RPMI7951 (cell line): ENCODE measurements around the gene CRIP1. TPM values are rescaled to one million over a fixed set of nuclear protein-coding genes. Genes with fewer than 3 reads are reported as not detected.

Experiments
- DNase-seq: peaks from one replicate; pipeline ENCODE4 v3.0.0-alpha.2; 2012; ENCODE audit warnings: low read depth
- total RNA-seq: library from RNA; depleted of rRNA; stranded (reverse); fragments of >200 nt; shearing (Covaris generic); gene quantifications from 2 replicates; pipeline ENCODE4 v1.2.3, GENCODE V29; 2014

CRIP1 gene
- total RNA-seq, 1 experiment from 2014 or later: 0.12 TPM

DNA sequence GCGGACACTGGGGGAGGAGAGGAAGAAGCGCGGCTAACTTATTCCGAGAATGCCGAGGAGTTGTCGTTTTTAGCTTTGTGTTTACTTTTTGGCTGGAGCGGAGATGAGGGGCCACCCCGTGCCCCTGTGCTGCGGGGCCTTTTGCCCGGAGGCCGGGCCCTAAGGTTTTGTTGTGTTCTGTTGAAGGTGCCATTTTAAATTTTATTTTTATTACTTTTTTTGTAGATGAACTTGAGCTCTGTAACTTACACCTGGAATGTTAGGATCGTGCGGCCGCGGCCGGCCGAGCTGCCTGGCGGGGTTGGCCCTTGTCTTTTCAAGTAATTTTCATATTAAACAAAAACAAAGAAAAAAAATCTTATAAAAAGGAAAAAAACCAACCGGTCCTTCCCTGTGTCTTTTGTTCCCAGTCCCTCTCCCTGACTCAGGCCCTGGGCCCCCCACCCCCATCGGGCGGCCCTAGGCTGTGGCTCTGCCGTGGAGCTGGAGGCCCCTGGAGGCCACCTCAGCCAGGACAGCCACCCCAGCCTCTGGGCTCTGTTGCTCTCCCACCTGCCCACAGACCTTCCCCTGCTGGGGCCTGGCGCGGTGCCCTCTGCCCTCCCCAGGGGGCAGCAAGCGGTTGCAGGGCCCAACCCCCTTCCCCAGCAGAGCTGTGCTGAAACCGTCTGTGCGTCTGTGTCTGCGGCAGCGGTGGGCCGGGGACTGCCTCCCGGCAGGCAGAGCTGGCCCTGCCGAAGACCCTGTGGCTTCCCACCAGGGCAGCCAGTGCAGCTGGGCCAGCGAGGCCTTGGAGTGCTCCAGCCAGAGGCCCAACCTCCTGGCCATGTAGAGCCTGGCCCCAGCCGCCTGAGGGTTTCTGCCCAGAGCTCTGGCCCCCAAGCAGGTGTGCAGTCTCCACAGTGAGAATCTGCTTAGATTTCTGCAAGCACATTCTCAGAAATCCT lies 16.1 kb upstream of the CRIP1 start:
- no peak for DNase-seq

DNA sequence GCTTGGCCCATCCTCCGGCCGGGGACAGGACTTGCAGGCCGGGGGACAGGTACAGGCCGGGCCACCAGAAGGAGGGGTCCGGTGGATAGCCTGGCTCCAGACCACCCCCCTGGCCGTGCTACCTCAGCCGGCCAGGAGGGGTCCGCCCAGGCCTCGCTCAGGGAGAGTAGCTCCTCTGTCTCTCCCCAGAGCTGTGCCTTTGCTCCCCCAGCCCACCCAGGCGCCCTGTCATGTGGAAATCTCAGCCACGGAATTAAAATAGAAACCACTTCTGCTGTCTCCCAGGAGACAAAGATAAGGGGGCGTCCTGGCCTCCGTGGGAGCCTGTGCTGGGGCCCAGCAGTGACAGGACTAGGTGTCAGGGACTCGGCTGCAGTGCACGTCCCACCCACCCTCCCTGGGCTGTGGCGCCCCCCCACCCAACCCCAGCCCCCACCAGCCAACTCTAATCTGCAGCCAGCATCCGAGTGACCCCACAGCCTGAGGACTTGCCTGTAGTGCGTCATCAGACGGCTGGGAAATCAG lies 15.3 kb upstream of the CRIP1 start:
- no peak for DNase-seq

DNA sequence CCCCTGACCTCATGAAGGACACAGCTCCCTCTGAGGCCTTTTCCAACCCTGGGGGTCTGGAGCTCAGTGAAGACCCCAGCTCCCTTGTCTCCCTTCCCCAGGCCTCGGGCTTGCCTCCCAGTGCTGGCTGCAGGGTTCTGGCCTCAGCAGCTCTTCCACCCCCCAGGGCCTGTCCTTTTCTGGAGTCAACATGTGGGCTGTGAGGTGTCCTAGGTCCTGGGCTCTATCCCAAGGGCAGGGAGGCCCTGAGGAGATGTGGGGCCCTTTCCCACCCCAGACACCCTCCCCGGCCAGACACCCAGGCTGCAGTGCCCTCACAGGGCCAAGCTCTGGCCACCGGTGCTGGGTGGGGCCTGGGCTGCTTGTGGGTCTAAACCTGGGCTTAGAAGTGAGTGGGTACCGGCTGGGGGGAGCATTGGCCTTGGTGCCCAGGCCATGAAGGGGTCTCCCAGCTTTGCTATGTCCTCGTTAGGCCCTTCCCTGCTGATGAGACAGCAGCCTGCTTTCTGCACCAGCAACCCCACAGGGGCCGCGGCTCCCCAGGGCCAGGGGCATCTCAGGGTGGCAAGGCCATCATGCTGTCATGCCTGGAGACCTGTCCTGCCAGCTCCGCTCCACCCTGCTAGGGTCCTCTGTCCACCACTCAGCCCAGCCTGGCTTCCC lies 14.7 kb upstream of the CRIP1 start:
- DNase-seq: no peak

DNA sequence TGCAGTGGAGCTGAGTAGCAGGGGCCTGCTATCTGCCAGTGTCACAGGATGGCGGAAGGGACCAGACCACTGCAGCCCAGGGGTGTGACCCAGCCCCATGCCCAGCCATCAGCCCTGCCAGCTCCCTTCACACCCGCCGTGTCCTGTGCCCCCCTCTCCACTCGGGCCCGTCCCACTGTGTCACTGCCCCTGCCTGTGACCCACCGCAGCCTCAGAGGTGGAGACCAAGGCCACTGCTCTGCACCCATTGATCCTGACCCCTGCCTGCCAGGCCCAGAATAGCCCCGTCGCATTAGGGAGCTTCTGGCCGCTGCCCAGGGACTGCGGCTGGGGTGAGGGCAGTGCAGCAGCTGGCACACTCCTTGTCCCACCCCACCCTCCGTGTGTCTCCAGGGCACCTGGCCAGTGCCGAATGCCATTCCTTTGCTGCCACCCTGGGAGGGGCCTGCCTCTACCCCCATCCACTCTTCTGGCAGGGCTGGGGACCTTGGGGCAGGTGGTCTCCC lies 14.1 kb upstream of the CRIP1 start:
- no peak for DNase-seq

DNA sequence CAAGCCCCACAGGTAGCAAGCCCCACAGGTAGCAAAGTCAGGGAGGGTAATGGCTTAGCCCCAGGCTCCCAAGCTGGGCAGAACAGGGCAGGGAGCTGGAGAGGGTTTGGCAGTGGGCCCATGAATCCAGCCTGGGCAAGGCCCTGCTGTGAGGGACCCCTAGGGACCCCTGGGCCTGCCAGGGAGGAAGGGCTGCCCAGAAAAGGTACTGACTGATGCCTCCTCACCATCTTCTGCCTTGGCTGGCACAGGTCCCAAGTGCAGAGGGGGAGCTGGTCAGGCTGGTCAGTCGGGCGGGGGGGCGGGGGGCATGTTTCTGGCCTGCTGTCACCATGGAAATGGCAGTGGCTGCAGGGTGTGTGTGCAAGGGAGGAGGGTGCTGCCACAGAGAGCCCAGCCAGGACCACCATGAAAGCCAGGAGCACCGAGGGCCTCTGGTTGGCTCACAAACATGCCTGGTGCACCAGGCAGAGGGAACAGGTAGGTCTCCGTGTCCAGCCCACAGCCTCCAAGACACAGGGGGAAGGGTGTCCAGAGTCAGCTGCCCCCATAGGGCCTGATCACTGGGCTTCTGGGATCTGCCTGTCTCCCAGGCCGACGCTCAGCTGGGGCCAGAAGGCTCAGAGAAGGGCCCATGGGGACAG lies 13.5 kb upstream of the CRIP1 start:
- peak; percentile 26 for DNase-seq

DNA sequence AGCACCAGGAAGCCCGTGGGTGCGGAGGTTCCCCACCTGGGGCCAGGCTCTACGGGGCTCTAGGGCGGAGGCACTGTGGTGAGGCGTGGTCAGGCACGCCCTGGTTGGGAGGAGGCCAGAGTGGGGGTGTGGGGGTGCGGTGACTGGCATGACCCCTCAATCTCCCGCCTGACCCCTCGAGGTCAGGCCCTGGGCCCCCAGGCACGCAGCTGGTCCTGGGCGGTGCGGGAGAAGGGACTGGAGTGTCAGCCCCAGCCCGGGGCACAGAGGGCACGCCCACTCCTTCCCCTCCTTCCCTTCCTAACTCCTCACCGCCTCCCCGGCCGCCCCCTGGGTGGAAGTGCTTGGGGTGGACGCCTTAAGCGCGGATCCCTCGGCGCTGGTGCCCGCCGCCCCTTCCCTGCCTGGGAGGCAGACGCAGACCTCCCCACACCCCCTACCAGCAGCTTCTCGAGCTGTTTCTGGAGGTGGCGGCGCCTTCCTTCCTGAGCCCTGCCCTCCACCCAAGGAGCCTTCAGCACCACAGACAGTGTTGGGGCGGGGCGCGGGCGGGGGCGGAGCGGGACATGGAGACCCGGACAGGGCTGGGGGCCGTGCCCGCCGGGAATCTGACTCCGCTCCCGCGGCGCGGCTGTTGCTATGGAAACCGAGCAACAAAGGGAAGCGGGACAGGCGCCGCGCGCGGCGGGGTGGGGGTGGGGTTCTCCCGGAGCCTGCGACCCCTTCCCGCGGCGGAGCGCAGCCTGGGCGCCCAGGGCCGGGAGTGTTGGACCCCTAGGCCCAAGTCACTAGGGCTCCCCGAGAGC lies 12.8 kb upstream of the CRIP1 start:
- peak; percentile 89 for DNase-seq

DNA sequence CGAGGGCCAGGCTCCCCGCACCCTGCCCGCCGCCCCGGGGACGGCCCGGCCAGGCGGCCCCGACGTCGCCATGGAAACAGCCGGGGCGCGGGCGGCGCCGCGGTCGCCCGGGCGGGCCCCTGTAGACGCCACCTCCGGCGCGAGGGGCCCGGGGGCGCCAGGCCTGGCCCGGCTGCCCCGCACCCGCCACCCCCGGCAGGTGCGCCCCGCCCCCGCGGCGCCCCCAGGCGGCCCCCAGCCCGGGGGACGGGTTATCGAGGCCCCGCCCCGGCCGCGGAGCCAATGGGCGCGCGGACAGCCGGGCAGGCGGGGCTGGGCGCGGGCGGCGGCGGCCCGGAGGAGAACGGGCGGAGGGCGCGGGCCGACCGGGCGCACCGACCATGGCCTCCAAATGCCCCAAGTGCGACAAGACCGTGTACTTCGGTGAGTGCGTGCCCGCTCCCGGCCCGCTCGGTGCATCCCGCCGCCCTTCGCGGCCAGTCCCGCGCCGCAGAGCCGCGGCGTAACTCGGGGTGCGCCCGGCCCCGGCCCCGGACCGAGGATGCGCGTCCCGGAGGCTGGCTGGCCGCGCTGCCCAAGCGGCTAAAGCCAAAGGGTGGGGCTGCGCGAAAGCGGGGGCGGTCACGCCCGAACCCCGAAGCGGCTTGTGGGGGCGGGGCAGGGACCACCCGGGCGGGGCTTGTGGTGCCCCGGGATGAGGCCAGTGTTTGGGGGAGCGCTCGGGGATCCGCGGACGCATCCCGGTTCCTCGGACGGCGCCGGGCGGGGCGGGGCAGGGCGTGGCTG lies 12.0 kb upstream of the CRIP1 start, which contains the start of gene CRIP2:
Gene CRIP2, plus strand, starts transcription at position 339 of the 786 bp plus-strand sequence. Its CDS starts 42 bp downstream, at position 381.
- peak; percentile 48 for DNase-seq

DNA sequence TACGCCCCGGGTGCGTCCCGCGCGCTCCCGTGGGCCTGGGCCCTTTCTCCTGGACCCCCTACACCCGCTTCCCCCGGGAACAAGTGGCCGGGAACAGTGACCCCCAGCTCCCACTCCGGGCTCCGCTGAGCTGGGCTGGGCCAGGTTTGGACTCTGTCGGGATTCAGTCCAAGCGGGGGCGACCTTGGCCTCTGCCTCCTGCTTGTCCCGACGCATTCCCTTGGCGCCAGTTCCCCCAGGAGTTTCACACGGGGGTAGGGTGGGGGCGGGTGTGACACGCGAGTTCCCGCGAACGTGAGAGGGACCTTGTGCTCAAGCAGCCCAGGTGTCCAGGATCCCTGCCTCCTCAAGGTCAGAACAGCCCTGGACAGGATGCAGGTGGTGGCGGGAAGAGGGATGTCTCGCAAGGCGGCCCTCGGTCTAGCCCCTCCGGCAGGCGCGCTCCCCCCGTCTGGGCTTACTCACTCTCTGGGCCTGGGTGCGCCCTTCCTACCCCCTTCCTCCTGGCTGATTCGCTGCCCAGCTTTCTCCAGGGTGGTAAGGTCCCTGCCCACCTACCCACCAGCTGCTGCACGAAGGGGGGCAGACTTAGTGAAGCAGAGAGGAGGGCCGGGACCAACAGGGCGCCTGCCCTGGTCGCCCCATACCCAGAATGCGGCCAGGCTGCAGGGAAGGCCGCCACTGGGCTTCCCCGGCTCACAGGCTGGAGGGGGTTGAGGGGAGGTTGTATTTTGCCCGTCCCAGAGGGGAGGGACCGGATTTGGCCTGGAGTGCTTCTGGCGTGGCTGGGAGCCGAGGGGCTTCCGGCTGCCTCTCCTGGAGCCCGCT lies 11.2 kb upstream of the CRIP1 start:
- peak; percentile 66 for DNase-seq

DNA sequence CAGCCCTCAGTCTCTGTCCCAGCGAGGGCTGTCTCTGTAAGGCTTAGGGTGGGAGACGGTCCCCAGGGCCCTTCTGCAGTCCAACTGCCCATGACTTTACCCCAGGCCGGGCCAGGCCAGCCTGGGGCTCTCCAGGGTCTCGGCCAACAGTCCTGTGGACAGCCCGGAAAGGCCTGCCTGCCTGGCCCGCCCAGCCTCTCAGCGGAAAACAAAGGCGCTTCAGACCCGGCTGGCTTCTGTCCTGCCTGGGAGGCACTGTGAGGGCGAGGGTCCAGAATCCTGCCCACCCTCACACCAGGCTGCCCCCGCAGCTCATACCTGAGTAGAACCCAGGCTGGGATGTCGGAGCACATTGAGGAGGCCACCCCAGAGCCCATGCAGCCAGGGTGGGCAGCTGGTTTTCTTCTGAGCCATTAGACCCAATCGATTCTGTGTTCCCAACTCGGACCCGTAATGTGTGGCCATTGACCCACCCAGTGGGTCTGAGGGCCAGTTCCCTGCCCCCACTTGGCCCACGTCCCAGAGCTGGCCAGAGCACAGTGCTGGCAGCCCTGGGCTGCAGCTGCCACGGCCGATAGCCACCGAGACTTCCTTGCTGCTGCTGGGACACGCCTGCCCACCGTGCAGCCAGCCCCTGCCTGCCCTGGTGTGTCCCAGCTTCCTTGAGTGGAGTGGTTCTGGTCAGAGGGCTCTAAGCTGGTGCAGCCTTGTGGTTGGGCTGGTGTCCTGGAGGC lies 10.4 kb upstream of the CRIP1 start:
- peak; percentile 57 for DNase-seq

DNA sequence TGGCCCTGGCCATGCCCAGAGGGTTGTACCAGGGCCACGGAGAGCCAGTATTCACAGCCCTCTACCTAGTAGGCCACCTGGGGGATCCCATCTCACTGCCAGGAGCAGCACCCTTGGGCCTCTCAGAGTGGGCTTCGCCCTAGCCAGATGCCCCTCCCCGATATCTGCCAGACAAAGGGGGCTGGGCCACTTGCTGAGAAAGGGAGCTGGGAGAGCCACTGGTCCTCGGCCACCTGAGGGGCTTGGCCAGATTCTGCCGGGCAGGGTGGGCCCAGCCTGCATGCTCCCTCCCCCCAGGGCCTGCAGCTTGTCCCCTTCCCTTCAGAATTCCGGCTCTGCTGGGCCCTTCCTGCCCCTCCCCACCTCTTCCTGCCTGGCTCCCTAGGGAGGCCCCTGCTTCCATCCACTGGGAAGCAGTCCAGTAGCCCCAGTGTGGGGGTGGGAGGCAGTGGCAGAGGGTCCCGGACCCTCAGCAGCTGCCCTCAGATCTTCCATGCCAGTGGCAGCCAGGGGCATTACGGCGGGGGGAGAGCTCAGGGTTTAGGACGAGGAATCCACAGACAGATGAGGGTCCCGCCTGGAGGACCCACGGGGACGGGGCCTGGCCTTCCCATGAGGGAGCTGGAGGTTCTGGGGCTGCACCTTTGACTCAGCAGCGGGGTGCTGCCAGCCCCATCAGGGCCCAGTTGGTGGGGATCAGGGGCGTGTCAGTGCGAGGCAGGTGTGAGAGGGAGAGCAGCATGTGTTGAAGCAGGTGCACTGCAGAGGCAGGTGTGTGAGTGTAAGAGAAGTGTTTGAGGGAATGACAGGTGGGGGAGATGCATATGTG lies 9.6 kb upstream of the CRIP1 start:
- no peak for DNase-seq

DNA sequence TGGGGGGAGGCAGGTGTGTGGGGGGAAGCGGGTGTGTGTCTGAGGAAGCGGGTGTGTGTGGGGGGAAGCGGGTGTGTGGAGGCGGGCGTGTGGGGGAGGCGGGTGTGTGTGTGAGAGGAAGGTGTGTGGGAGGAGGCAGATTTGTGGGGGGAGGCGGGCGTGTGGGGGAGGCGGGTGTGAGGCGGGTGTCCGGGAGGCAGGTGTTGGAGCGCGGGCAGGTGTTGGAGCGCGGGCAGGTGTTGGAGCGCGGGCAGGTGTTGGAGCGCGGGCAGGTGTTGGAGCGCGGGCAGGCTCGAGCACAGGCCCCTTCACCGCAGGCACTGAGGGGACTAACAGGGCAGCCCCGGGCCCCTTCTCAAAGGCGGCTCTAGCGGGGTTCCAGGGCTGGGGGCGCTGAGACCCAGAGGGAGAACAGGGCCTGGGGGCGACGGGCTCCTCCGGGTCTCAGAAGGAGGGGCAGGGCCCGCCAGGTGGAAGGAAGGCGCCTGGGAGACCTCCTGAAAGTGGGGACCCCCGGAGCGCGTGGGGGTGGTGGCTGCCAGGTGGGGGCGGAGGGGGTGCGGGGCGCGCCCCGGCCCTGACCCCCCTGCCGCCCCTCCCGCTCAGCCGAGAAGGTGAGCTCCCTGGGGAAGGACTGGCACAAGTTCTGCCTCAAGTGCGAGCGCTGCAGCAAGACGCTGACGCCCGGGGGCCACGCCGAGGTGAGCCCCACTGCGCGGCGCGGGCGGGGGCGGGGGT lies 8.9 kb upstream of the CRIP1 start:
- no peak for DNase-seq

DNA sequence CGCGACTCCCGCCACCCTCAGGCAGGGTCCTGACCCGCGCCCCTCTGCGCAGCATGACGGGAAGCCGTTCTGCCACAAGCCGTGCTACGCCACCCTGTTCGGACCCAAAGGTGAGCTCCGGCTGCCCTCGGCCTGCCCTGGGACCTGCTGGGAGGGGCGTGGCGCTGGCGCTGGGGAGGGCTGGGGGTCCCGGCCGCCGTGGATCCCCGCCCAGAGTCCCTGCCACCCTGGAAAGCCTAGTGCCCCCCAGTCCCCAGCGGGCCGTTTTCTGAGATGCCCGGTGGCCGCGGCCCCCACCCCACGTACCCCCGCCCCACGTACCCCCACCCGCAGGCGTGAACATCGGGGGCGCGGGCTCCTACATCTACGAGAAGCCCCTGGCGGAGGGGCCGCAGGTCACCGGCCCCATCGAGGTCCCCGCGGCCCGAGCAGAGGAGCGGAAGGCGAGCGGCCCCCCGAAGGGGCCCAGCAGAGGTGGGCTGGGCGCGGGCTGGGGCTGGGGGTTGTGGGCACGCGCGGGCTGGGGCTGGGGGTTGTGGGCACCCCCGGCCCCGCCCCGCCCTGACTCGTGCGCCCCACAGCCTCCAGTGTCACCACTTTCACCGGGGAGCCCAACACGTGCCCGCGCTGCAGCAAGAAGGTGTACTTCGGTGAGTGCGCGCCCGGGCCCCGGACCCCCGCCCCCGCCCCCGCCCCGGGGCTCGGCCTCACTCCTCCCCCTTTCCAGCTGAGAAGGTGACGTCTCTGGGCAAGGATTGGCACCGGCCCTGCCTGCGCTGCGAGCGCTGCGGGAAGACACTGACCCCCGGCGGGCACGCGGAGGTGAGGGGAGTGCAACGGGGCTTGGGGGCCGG lies 8.1 kb upstream of the CRIP1 start:
- no peak for DNase-seq

DNA sequence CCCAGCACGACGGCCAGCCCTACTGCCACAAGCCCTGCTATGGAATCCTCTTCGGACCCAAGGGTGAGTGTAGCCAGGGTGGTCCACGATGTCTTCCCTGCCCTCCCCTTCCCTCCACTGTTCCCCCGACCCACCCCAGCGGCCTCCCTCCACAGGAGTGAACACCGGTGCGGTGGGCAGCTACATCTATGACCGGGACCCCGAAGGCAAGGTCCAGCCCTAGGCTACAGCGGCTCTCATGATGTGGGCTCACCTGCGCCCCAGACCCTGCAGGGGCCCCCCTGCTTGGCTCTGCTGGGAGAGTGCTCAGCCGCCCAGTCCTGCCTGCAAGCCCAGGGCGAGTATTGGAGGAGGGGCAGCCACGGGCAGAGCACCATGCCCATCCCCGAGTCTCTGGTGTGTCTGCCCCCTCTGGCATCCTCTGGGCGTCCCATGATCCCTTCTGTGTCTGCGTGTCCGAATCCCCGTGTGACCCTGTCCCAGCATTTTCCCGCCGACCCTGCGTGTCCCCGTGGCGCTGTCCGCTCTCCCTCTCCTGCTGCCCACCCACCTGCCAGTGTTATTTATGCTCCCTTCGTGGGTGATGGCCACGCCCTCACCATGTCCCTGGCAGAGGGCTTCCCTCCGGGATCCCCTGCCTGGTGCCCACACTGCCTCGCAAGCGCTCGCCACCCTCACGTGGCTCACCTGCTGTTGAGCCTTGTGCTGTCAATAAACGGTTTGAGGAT lies 7.1 kb upstream of the CRIP1 start:
- no peak for DNase-seq

DNA sequence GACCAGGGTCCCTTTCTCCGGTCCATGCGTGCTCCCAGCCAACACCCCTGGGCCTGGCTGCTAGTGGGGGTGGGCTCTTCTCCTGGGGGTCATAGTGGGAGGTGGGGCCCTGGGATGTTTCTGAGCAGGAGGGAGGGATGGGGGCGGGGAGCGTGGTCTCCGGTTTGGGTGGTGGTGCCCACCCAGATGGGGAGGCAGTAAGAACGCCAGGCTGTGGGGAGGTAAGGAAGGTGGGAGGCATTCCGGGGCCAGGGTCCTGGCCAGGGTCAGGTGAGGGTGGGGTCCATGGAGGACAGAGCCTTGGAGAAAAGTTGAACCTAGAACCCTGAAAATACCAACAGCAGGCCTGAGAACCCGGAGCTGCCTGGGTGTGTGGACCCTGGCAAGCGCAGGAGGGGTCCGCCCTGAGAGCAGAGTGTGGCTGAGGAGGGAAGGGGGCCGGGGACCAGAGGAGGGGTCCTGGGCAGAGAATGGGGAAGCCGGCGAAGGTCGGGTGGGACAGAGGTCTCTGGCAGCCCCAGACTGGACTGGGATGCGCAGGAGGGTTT lies 6.4 kb upstream of the CRIP1 start:
- DNase-seq: no peak
